ENCODE data around the gene SSTR5. TPM values are rescaled to one million over a fixed set of nuclear protein-coding genes. Genes with fewer than 3 reads are reported as not detected.

SSTR5 gene
- total RNA-seq, 4 donors from 2014 or later = 0.37 TPM; not detected in 3

GRCh38 chr16:1045310-1045992 lies 27.1 kb upstream of the SSTR5 start:
- DNase-seq (ENCODE audit: low spot score) (no peak), ATAC-seq (ENCODE audit: low FRiP score) (no peak)
- no peak for TF ChIP-seq CTCF (IDR thresholded peaks at IDR 0.05)

GRCh38 chr16:1045993-1046911 lies 26.3 kb upstream of the SSTR5 start:
- no peak for TF ChIP-seq CTCF (IDR thresholded peaks at IDR 0.05)
- ATAC-seq (ENCODE audit: low FRiP score) (no peak), DNase-seq (ENCODE audit: low spot score) (no peak)

- no peak for TF ChIP-seq CTCF (IDR thresholded peaks at IDR 0.05)
- no peak for ATAC-seq (ENCODE audit: low FRiP score)
- DNase-seq (ENCODE audit: low spot score) = no peak
These were observed 25.4 kb upstream of the SSTR5 start for GRCh38 chr16:1047123-1047522.

- TF ChIP-seq CTCF (IDR thresholded peaks at IDR 0.05) = no peak
- DNase-seq (ENCODE audit: low spot score) = no peak
- ATAC-seq (ENCODE audit: low FRiP score) = no peak
These were observed 24.7 kb upstream of the SSTR5 start for GRCh38 chr16:1047801-1048200.

- no peak for DNase-seq (ENCODE audit: low spot score)
- no peak for TF ChIP-seq CTCF (IDR thresholded peaks at IDR 0.05)
- no peak for ATAC-seq (ENCODE audit: low FRiP score)
These were observed 24.0 kb upstream of the SSTR5 start for GRCh38 chr16:1048442-1049112.

GRCh38 chr16:1049113-1049975 lies 23.2 kb upstream of the SSTR5 start:
- no peak for ATAC-seq (ENCODE audit: low FRiP score)
- no peak for DNase-seq (ENCODE audit: low spot score)
- TF ChIP-seq CTCF (IDR thresholded peaks at IDR 0.05) = no peak

Measured in omental fat pad (tissue), 4 donors.